ENCODE results near the gene LARGE1. TPM values are rescaled to one million over a fixed set of nuclear protein-coding genes. Genes with fewer than 3 reads are reported as not detected.

LARGE1 gene
- total RNA-seq, 1 experiment from 2014 or later = 5.2 TPM

GRCh38 chr22:33706100-33706499 lies 214.2 kb downstream of the LARGE1 start:
- BruUV-seq (replicated peaks) = no TSS peak
- DNase-seq (ENCODE audit: unreplicated experiment) = no peak
- no peaks in the 10 kb centered on the region for H3K4me1 Mint-ChIP-seq (ENCODE audit: insufficient read depth, unreplicated experiment)
- no peak for TF ChIP-seq CTCF (IDR thresholded peaks at IDR 0.05; ENCODE audit: unreplicated experiment)
- H3K36me3 Mint-ChIP-seq (ENCODE audit: insufficient read depth, unreplicated experiment) = peaks cover 6% of the 10 kb centered on the region
- ChIA-PET CTCF (interaction anchor here (0.6 kb wide), 1 partner anchor 18 kb away, joined by 3 read pairs; no protein-coding TSS in a partner anchor), POLR2A (no interaction called here)
- H3K27ac Mint-ChIP-seq (ENCODE audit: low read depth, unreplicated experiment) = no peak overlapping the region
- intact Hi-C loops (cut with micrococcal nuclease) = no loop called here
- peaks cover 15% of the 10 kb centered on the region for H3K9me3 Mint-ChIP-seq (ENCODE audit: unreplicated experiment)
- H3K4me3 Mint-ChIP-seq (ENCODE audit: unreplicated experiment) = no peak overlapping the region
- H3K27me3 Mint-ChIP-seq (ENCODE audit: insufficient read depth, unreplicated experiment) = no peaks in the 10 kb centered on the region

GRCh38 chr22:33699176-33699575 lies 221.1 kb downstream of the LARGE1 start:
- Mint-ChIP-seq H3K9me3 (ENCODE audit: unreplicated experiment) (peaks cover 15% of the 10 kb centered on the region), H3K4me3 (ENCODE audit: unreplicated experiment) (no peak overlapping the region), H3K4me1 (ENCODE audit: insufficient read depth, unreplicated experiment) (no peaks in the 10 kb centered on the region), H3K27ac (ENCODE audit: low read depth, unreplicated experiment) (no peak overlapping the region), H3K27me3 (ENCODE audit: insufficient read depth, unreplicated experiment) (no peaks in the 10 kb centered on the region), H3K36me3 (ENCODE audit: insufficient read depth, unreplicated experiment) (no peaks in the 10 kb centered on the region)
- DNase-seq (ENCODE audit: unreplicated experiment) = no peak
- ChIA-PET POLR2A (no interaction called here), CTCF (interaction anchor here (0.6 kb wide), 1 partner anchor 33 kb away, joined by 3 read pairs; no protein-coding TSS in a partner anchor)
- no peak for TF ChIP-seq CTCF (IDR thresholded peaks at IDR 0.05; ENCODE audit: unreplicated experiment)
- intact Hi-C loops (cut with micrococcal nuclease) = no loop called here
- BruUV-seq (replicated peaks) = no TSS peak

GRCh38 chr22:33697640-33698039 lies 222.6 kb downstream of the LARGE1 start:
- Mint-ChIP-seq H3K4me3 (ENCODE audit: unreplicated experiment) (no peak overlapping the region), H3K9me3 (ENCODE audit: unreplicated experiment) (peaks cover 4% of the 10 kb centered on the region), H3K27me3 (ENCODE audit: insufficient read depth, unreplicated experiment) (no peaks in the 10 kb centered on the region), H3K27ac (ENCODE audit: low read depth, unreplicated experiment) (no peak overlapping the region), H3K36me3 (ENCODE audit: insufficient read depth, unreplicated experiment) (no peaks in the 10 kb centered on the region), H3K4me1 (ENCODE audit: insufficient read depth, unreplicated experiment) (no peaks in the 10 kb centered on the region)
- ChIA-PET CTCF (no interaction called here), POLR2A (no interaction called here)
- BruUV-seq (replicated peaks) = no TSS peak
- no peak for TF ChIP-seq CTCF (IDR thresholded peaks at IDR 0.05; ENCODE audit: unreplicated experiment)
- DNase-seq (ENCODE audit: unreplicated experiment) = no peak
- intact Hi-C loops (cut with micrococcal nuclease) = no loop called here

GRCh38 chr22:33691057-33691630 lies 229.1 kb downstream of the LARGE1 start:
- no peaks in the 10 kb centered on the region for H3K9me3 Mint-ChIP-seq (ENCODE audit: unreplicated experiment)
- H3K4me1 Mint-ChIP-seq (ENCODE audit: insufficient read depth, unreplicated experiment) = no peaks in the 10 kb centered on the region
- DNase-seq (ENCODE audit: unreplicated experiment) = no peak
- TF ChIP-seq CTCF (IDR thresholded peaks at IDR 0.05; ENCODE audit: unreplicated experiment) = no peak
- H3K27ac Mint-ChIP-seq (ENCODE audit: low read depth, unreplicated experiment) = no peak overlapping the region
- CTCF ChIA-PET = no interaction called here
- intact Hi-C loops (cut with micrococcal nuclease) = no loop called here
- POLR2A ChIA-PET = no interaction called here
- BruUV-seq (replicated peaks) = no TSS peak
- H3K27me3 Mint-ChIP-seq (ENCODE audit: insufficient read depth, unreplicated experiment) = no peaks in the 10 kb centered on the region
- no peak overlapping the region for H3K4me3 Mint-ChIP-seq (ENCODE audit: unreplicated experiment)
- no peaks in the 10 kb centered on the region for H3K36me3 Mint-ChIP-seq (ENCODE audit: insufficient read depth, unreplicated experiment)

Data from MCF 10A (cell line).